Neural progenitor cell (in vitro differentiated cells): ENCODE measurements around the gene FADS1. TPM values are rescaled to one million over a fixed set of nuclear protein-coding genes. Genes with fewer than 3 reads are reported as not detected.
A peak's percentile ranks its signal among the peaks of the same experiment; 100 is the strongest.

Source experiments
- DNase-seq: peaks from one replicate; pipeline ENCODE4 v3.0.0-alpha.2; 2016; ENCODE audit warnings: low spot score
- H2AFZ ChIP-seq: fragments of 200-600 bp; sonication (generic); replicated peaks from 2 replicates; pipeline ENCODE4 v1.6.1; 2016; ENCODE audit warnings: antibody characterized with exemption
- H3F3A ChIP-seq: fragments of 200-600 bp; sonication (generic); 2 replicates; pipeline ENCODE4 v1.6.1; 2016; ENCODE audit warnings: antibody characterized with exemption, low read depth
- H3K27ac ChIP-seq: fragments of 200-600 bp; sonication (generic); 2 replicates; pipeline ENCODE4 v1.5.1; 2016; ENCODE audit warnings: mild to moderate bottlenecking
- H3K27me3 ChIP-seq: fragments of 200-600 bp; sonication (generic); 2 replicates; pipeline ENCODE4 v1.6.1; 2016; ENCODE audit warnings: mild to moderate bottlenecking, moderate library complexity
- H3K36me3 ChIP-seq: fragments of 200-600 bp; sonication (generic); 2 replicates; pipeline ENCODE4 v1.5.1; 2016
- H3K4me1 ChIP-seq: fragments of 200-600 bp; sonication (generic); 2 replicates; pipeline ENCODE4 v1.6.1; 2016; ENCODE audit warnings: mixed run types
- H3K4me2 ChIP-seq: fragments of 200-600 bp; sonication (generic); 2 replicates; pipeline ENCODE4 v1.6.1; 2016
- H3K4me3 ChIP-seq: fragments of 200-600 bp; sonication (generic); 2 replicates; pipeline ENCODE4 v1.5.1; 2016
- H3K79me2 ChIP-seq: fragments of 200-600 bp; sonication (generic); 2 replicates; pipeline ENCODE4 v1.6.1; 2016; ENCODE audit warnings: low read depth
- H3K9ac ChIP-seq: fragments of 200-600 bp; sonication (generic); 2 replicates; pipeline ENCODE4 v1.6.1; 2016
- H3K9me3 ChIP-seq: fragments of 200-600 bp; sonication (generic); 2 replicates; pipeline ENCODE4 v1.5.1; 2016; ENCODE audit warnings: low read depth
- H4K20me1 ChIP-seq: fragments of 200-600 bp; sonication (generic); 2 replicates; pipeline ENCODE4 v1.6.1; 2016; ENCODE audit warnings: low read depth
- H3K27ac Mint-ChIP-seq: 3 replicates; pipeline ENCODE4 v1.8.0; 2021; ENCODE audit warnings: mixed read lengths
- H3K27me3 Mint-ChIP-seq: 2 replicates; pipeline ENCODE4 v1.8.0; 2022; ENCODE audit warnings: low read depth, mild to moderate bottlenecking, inconsistent platforms, moderate library complexity, mixed read lengths; ENCODE audit not compliant: insufficient read depth
- H3K36me3 Mint-ChIP-seq: 3 replicates; pipeline ENCODE4 v1.8.0; 2021; ENCODE audit warnings: mixed read lengths
- H3K4me1 Mint-ChIP-seq: 3 replicates; pipeline ENCODE4 v1.8.0; 2021; ENCODE audit warnings: mixed read lengths
- H3K4me3 Mint-ChIP-seq: 3 replicates; pipeline ENCODE4 v1.8.0; 2021; ENCODE audit warnings: mild to moderate bottlenecking, moderate library complexity, mixed read lengths
- H3K9me3 Mint-ChIP-seq: 3 replicates; pipeline ENCODE4 v1.8.0; 2020; ENCODE audit warnings: mixed read lengths
- EZH2 ChIP-seq: fragments of 200-600 bp; sonication (generic); IDR thresholded peaks from 2 replicates; pipeline ENCODE4 v1.6.1; 2017; ENCODE audit warnings: antibody characterized with exemption, mild to moderate bottlenecking, moderate library complexity
- EZH2phosphoT487 ChIP-seq: fragments of 200-600 bp; sonication (generic); IDR thresholded peaks from 2 replicates; pipeline ENCODE4 v1.6.1; 2017; ENCODE audit warnings: antibody characterized with exemption
- total RNA-seq: library from RNA; depleted of rRNA; stranded (reverse); fragments of >200 nt; gene quantifications from 2 replicates; pipeline ENCODE4 v1.2.3, GENCODE V29; 2015; ENCODE audit warnings: low replicate concordance
- TF ChIP-seq, protein P1 (sequence below): fragments of 200-600 bp; sonication (generic); IDR thresholded peaks from 2 replicates; pipeline ENCODE4 v1.5.1; 2017; ENCODE audit warnings: antibody characterized with exemption, mild to moderate bottlenecking

Gene FADS1
- total RNA-seq, 1 donor from 2014 or later, result 163 TPM

- H3K4me1 ChIP-seq, result no peaks in the 10 kb centered on the region
- peak overlapping the region; percentile 57 for H3K27ac Mint-ChIP-seq
Measured at GRCh38 chr11:61854966-61855714, 38.3 kb upstream of the FADS1 start.

DNA sequence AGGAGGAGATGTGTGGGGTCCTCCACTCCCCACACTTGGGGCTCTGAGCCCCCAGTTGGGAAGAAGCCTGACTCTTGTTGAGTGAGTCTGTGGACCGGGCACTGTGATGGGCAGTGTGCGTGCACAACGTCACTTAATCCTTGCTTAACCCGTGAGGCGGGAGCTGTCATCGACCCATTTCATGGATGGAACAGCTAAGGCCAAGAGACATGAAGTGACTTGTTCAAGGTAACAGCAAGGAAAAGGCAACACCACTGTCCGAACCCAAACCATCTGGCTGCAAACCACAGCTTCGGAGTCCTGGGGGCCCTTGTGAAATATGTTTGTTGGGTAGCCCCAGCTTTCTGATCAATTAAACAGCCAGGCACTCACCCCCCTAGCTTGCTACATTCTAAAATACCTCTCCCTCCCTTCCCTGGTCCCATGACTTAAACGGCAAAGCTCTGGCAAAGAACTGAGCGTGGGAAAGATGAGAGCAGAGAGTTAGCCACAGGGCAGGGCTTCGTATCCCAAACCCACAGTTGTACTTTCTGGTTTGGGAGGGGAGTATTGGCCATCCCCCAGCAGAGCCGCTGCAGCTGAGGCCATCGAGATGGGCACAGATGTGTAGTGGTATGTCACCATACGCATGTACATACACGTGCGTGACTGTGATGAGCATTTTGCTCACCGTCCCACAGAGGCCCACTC is 37.5 kb upstream of the FADS1 start:
- Mint-ChIP-seq H3K27ac (no peak overlapping the region), H3K4me3 (no peak overlapping the region), H3K27me3 (no peaks in the 10 kb centered on the region), H3K36me3 (peaks cover 27% of the 10 kb centered on the region), H3K9me3 (no peaks in the 10 kb centered on the region), H3K4me1 (no peaks in the 10 kb centered on the region)
- DNase-seq, result no peak
- peaks cover 12% of the 10 kb centered on the region for H3K36me3 ChIP-seq
- no peak overlapping the region for H2AFZ ChIP-seq
- TF ChIP-seq EZH2, result no peak
- TF ChIP-seq, protein P1, sequence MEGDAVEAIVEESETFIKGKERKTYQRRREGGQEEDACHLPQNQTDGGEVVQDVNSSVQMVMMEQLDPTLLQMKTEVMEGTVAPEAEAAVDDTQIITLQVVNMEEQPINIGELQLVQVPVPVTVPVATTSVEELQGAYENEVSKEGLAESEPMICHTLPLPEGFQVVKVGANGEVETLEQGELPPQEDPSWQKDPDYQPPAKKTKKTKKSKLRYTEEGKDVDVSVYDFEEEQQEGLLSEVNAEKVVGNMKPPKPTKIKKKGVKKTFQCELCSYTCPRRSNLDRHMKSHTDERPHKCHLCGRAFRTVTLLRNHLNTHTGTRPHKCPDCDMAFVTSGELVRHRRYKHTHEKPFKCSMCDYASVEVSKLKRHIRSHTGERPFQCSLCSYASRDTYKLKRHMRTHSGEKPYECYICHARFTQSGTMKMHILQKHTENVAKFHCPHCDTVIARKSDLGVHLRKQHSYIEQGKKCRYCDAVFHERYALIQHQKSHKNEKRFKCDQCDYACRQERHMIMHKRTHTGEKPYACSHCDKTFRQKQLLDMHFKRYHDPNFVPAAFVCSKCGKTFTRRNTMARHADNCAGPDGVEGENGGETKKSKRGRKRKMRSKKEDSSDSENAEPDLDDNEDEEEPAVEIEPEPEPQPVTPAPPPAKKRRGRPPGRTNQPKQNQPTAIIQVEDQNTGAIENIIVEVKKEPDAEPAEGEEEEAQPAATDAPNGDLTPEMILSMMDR, result no peak
- no peak for TF ChIP-seq EZH2phosphoT487
- no peak overlapping the region for H3K27ac ChIP-seq
- peaks cover 5% of the 10 kb centered on the region for H3F3A ChIP-seq
- no peak overlapping the region for H3K9ac ChIP-seq
- no peaks in the 10 kb centered on the region for H3K27me3 ChIP-seq
- no peaks in the 10 kb centered on the region for H3K4me1 ChIP-seq
- peaks cover 37% of the 10 kb centered on the region for H4K20me1 ChIP-seq
- no peak overlapping the region for H3K4me3 ChIP-seq
- H3K79me2 ChIP-seq, result peaks cover 21% of the 10 kb centered on the region
- no peaks in the 10 kb centered on the region for H3K9me3 ChIP-seq
- H3K4me2 ChIP-seq, result no peak overlapping the region

More at GRCh38 chr11:61854966-61855714, 38.3 kb upstream of the FADS1 start:
- H3F3A ChIP-seq, result peaks cover 4% of the 10 kb centered on the region
- H3K36me3 Mint-ChIP-seq, result peaks cover 29% of the 10 kb centered on the region
- H3K27ac ChIP-seq, result no peak overlapping the region
- no peaks in the 10 kb centered on the region for H3K27me3 ChIP-seq
- peaks cover 13% of the 10 kb centered on the region for H3K79me2 ChIP-seq
- no peak overlapping the region for H3K9ac ChIP-seq
- no peak overlapping the region for H3K4me3 Mint-ChIP-seq
- H4K20me1 ChIP-seq, result peaks cover 30% of the 10 kb centered on the region
- no peak overlapping the region for H3K4me2 ChIP-seq
- TF ChIP-seq EZH2phosphoT487 (no peak), EZH2 (no peak)
- TF ChIP-seq, protein P1, result no peak
- H3K4me3 ChIP-seq, result no peak overlapping the region
- no peaks in the 10 kb centered on the region for H3K27me3 Mint-ChIP-seq
- H3K9me3 ChIP-seq, result no peaks in the 10 kb centered on the region
- no peak overlapping the region for H2AFZ ChIP-seq
- no peaks in the 10 kb centered on the region for H3K4me1 Mint-ChIP-seq
- H3K36me3 ChIP-seq, result peaks cover 4% of the 10 kb centered on the region
- DNase-seq, result no peak
- H3K9me3 Mint-ChIP-seq, result no peaks in the 10 kb centered on the region

- Histone ChIP-seq H3K4me3 (no peak overlapping the region), H2AFZ (no peak overlapping the region), H3K36me3 (peaks cover 17% of the 10 kb centered on the region), H3F3A (peaks cover 11% of the 10 kb centered on the region), H3K27me3 (no peaks in the 10 kb centered on the region), H3K9me3 (no peaks in the 10 kb centered on the region), H3K79me2 (peaks cover 27% of the 10 kb centered on the region), H3K4me2 (no peak overlapping the region), H3K27ac (no peak overlapping the region), H3K9ac (no peak overlapping the region), H3K4me1 (no peaks in the 10 kb centered on the region), H4K20me1 (peaks cover 41% of the 10 kb centered on the region)
- H3K36me3 Mint-ChIP-seq, result peaks cover 23% of the 10 kb centered on the region
- no peak overlapping the region for H3K4me3 Mint-ChIP-seq
- H3K27ac Mint-ChIP-seq, result no peak overlapping the region
- no peaks in the 10 kb centered on the region for H3K27me3 Mint-ChIP-seq
- DNase-seq, result no peak
- TF ChIP-seq EZH2phosphoT487 (no peak), EZH2 (no peak)
- TF ChIP-seq, protein P1, result no peak
- no peaks in the 10 kb centered on the region for H3K9me3 Mint-ChIP-seq
- no peaks in the 10 kb centered on the region for H3K4me1 Mint-ChIP-seq
Measured at GRCh38 chr11:61853698-61854169, 36.9 kb upstream of the FADS1 start.
